NOMO-1 treated with dmso at 0.1 percent for 144 hours (cell line): ENCODE data around the gene WHRN.

Experiments
- DNase-seq: peaks from one replicate; lab custom pipeline; 2025; ENCODE audit not compliant: unreplicated experiment; lab: John Stamatoyannopoulos, UW

Gene WHRN

GRCh38 chr9:114474425-114474824, 30.8 kb downstream of the WHRN start:
- no peak for DNase-seq

- no peak for DNase-seq
Observed at GRCh38 chr9:114473447-114473801, 31.8 kb downstream of the WHRN start.

- no peak for DNase-seq
Observed at GRCh38 chr9:114472765-114473446, 32.4 kb downstream of the WHRN start.

- no peak for DNase-seq
Observed at GRCh38 chr9:114471157-114471556, 34.1 kb downstream of the WHRN start.

- DNase-seq, result no peak
Observed at GRCh38 chr9:114470581-114470980, 34.7 kb downstream of the WHRN start.

- DNase-seq, result no peak
Observed at GRCh38 chr9:114470121-114470520, 35.2 kb downstream of the WHRN start.

GRCh38 chr9:114469091-114469853, 36.0 kb downstream of the WHRN start:
- no peak for DNase-seq

GRCh38 chr9:114467910-114468309, 37.4 kb downstream of the WHRN start:
- no peak for DNase-seq

GRCh38 chr9:114467226-114467750, 38.0 kb downstream of the WHRN start:
- DNase-seq, result no peak

GRCh38 chr9:114465906-114466900, 39.1 kb downstream of the WHRN start:
- no peak for DNase-seq

- no peak for DNase-seq
Observed at GRCh38 chr9:114465417-114465816, 39.9 kb downstream of the WHRN start.

- DNase-seq, result no peak
Observed at GRCh38 chr9:114464281-114465051, 40.8 kb downstream of the WHRN start.

- no peak for DNase-seq
Observed at GRCh38 chr9:114462791-114463190, 42.5 kb downstream of the WHRN start.

GRCh38 chr9:114461468-114461867, 43.8 kb downstream of the WHRN start:
- no peak for DNase-seq

GRCh38 chr9:114460513-114461199, 44.6 kb downstream of the WHRN start:
- no peak for DNase-seq

GRCh38 chr9:114459464-114459863, 45.8 kb downstream of the WHRN start:
- DNase-seq, result no peak

GRCh38 chr9:114456929-114457328, 48.3 kb downstream of the WHRN start:
- DNase-seq, result no peak

- no peak for DNase-seq
Observed at GRCh38 chr9:114454652-114455051, 50.6 kb downstream of the WHRN start.

- no peak for DNase-seq
Observed at GRCh38 chr9:114452219-114453165, 52.8 kb downstream of the WHRN start.
